ENCODE measurements around the gene NADSYN1.
A peak's percentile ranks its signal among the peaks of the same experiment; 100 is the strongest.

NADSYN1 gene

DNA sequence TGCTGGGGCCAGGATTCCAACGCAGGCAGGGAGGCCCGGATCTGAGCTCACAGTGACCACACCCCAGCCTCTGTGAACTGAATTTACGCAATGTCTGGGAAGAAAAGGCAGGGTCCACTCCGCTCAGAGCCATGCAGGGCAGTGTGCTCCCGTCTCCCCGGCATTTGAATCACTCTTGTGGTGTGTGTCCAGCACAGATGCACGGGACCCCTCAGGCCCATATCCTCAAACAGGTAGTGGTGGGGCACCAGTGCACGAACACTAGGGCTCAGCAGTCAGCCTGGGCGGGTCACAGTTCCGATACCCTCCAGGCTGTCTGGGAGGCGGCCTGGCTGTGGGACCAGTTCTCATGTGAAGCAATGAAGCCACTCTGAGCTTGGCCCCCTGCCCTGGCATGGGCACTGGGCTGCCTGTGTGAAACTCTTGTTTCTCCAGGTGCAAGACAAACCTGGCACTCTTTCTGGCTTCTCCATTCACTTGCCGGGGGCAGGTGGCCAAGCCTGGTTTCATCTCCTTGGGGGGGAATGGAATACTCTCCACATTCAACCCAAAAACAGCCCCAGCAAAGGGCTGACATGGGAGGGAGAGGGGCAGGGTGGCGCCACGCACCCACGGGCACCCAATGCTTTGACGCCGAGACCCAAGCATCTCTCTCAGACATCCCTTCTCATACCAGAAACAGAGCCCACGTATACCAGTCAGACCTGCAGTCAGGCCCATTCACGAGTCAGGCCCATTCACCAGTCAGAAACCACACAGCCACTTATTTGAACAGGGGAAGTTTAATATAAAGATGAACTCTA, 19.2 kb upstream of the NADSYN1 start:
- DNase-seq (ENCODE audit: low read depth): no peak

DNA sequence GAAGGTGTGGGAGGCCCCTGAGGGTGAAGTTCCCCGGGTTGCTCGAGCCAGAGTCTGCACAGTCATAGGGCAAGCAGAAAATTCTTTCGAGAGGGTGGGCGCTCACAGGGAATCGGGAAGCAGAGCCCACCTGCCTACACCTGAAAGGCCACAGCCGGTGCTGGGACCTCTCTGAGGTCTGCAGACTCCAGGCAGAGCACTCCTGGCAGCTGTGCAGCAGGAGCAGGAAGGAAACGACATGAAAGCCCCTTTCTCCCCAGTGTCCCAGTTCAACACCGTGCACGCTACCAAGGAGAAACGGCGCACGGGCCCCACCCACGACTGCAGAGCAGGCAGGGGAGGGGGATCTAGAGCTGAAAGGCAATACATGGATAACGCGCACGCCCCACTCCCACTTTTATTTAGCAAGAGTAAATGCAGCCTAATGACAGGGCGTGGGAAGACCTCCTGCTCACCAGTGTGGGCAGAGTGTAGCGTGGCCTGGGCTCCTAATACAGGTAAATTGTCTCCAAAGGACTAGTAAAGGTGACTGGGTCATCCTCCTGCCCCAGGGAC, 18.4 kb upstream of the NADSYN1 start:
- no peak for DNase-seq (ENCODE audit: low read depth)

DNA sequence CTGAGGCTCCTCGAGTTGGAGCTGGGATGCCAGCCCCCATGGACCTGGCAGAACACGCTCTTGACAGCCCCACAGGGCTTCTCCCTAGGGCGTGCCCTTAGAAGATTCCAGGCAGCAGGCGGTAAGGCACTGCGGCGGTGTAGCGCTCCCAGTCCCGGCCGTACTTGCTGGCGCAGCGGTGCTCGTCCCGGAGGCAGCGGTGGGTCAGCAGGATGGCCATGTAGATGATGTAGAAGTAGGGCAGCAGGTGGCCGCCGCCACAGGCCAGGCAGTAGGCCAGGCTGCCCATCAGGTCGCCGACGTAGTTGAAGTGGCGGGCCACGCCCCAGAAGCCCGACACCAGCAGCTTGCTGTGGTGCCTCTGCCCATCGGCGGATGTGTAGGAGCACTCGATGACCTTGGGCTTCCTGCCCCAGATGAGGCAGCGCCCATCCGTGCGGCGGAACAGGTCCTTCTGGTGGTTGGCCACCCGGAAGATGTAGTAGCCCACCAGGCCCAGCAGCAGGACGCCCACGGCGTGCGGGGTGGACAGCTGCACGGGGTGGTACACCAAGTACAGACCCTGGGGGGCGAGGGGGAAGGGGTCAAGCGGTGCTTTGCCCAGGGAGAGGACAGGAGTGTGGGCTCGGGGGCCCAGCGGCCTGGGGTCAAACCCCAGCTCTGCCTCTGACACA, 17.6 kb upstream of the NADSYN1 start:
- no peak for DNase-seq (ENCODE audit: low read depth)

DNA sequence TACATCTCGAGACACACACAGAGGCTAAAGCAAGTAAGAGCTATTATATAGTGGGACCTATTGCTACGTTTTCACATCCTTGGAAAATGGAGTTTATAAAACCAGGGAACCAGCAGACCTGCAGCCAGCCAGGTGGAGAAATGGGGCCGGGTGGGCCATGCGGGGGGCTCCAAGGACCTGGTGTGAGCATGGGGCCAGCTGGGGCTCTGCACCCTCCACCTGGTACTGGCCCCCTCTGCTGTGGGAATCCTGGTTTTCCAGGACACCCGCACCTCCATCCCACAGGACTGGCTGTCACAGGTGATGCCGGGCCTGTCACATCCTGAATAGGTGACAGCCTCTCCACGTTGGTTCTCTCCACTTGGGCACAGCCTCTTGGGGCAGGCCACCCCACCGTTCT, 16.1 kb upstream of the NADSYN1 start:
- no peak for DNase-seq (ENCODE audit: low read depth)

DNA sequence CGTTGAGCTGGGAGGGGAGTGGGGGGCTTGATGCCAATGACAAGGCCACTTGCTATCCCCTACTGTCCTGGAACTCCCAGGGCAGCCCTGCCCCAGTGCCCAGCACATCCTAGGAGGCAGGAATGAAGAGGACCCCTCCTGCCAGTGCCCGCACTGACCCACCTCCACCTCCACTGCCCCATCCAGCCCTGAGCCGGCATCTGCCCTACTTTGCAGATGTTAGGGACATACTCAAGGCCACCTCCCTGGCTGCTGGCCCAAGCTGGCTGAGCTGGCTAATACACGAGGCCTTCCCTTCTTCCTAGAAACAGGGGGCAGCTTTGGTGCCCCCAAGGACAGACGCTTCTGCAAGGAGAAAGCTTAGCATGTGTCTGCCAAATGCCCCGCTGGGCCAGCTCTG, 15.6 kb upstream of the NADSYN1 start:
- no peak for DNase-seq (ENCODE audit: low read depth)

DNA sequence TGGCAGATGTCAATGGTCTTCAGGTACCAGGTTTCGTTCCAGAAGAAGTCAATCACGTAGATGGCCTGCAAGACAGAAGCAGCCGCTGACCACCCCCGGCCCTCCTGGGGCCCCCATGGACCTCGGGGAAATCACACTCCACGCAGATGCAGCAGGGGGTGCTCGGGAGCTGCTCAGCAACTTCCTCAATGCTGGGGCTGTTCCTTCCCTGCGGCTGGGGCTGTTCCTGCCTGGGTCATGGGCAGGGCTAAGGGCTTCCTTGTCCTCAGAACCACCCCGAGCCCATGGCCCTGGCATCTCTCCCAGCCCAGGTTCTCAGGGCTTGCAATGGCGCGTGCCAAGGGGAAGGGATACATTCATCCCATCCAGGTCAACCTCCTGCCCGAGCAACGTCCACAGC, 15.1 kb upstream of the NADSYN1 start:
- no peak for DNase-seq (ENCODE audit: low read depth)

DNA sequence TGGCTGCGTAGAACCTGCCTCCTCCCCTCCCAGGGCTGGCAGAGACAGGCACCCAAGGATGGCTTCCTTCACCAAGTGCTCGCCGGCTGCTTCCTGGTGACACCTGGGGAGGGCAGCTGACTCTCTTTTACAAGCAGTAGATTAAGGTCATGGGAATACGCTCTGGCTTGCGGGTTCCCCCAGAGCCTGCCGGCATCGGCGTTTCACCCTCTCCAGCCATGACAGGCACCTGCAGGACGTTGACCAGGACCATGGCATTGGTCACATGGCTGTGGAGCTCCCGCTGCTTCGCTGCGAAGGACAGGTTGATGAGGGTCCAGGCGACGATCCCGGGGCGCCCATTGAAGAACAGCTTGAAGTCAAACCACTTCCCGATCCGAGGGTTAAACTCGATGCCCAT, 14.4 kb upstream of the NADSYN1 start:
- no peak for DNase-seq (ENCODE audit: low read depth)

DNA sequence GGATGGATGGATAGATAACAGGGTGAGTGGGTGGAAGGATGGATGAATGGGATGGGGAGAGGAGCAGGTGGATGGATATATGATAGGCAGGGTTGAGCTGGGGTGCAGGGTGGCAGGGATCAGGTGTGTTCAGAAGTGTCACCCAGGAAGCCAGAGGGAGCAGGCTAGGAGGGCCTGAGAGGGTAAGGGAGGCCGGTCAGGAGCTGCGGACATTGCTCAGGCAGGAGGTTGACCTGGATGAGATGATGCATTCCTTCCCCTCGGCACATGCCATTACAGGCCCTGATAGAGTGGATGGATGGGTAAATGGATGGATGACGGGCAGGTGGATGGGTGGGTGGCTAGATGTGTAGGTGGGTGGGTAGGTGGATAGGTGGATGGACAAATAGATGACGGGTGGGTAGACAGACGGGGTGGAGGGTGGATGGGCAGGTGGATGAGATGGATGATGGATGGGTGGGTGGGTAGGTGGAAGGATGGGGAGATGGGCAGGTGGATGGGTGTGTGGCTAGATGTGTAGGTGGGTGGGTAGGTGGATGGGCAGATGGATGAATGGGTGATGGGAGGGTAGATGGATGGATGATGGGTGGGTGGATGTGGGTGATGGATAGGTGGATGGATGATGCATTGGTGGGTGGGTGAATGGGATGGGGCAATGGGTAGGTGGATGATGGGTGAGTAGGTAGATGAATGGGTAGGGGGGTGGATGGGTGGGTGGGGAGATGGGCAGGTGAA, 12.8 kb upstream of the NADSYN1 start:
- no peak for DNase-seq (ENCODE audit: low read depth)

DNA sequence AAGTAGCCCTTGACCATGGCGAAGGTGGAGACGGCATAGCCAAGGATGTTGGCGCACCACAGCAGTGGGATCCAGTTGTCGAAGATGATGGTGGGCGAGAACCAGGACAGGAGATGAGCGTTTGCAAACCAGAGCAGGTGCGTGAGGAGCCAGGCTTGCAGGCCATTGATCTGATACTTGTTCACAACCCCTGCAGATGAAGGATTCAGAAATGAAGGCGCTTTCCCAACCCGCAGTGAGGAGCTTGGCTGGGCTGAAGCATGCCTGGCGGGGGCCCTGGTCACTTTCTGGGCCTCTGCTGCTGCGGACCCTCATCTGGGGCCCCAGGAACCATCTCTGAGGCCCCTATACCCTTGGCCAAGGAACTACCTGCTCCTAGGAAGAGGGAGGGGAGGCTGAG, 11.8 kb upstream of the NADSYN1 start:
- DNase-seq (ENCODE audit: low read depth): no peak

DNA sequence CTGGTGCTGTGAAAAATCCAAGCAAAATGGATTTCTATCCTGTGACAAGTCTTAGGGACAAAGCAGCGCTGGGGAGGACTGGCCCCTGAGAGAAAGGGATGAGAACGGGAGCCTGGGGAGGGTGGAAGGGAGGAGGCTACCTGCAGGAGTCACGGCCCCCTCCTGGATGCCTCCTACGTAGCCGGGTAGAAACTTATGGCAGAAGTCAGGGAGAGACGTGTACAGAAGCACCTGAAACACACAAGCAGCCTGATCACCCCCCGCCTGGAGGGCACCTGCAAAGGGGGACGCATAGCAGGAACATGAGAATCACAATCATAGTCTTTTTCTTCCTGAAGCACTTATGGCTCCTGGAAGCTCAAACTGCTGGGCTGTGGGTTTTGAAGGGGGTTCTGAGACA, 10.9 kb upstream of the NADSYN1 start:
- no peak for DNase-seq (ENCODE audit: low read depth)

DNA sequence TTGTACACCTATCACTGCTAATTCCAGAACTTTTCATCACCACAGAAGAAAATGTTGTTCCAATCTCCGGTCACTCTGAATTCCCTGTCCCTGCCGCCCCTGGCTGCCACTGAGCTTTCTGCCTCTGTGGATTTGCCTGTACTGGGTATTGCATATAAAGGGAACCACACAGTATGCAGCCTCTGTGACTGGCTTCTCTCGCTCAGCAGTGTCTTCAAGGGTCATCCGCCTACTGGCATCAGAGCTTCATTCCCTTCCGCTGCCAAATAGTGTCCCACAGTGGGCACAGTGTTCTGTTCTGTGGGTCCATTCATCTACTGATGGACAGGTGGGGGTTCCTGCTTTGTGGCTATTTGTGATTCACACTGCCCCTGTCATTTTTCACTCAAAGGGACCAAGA, 10.1 kb upstream of the NADSYN1 start:
- DNase-seq (ENCODE audit: low read depth): no peak

DNA sequence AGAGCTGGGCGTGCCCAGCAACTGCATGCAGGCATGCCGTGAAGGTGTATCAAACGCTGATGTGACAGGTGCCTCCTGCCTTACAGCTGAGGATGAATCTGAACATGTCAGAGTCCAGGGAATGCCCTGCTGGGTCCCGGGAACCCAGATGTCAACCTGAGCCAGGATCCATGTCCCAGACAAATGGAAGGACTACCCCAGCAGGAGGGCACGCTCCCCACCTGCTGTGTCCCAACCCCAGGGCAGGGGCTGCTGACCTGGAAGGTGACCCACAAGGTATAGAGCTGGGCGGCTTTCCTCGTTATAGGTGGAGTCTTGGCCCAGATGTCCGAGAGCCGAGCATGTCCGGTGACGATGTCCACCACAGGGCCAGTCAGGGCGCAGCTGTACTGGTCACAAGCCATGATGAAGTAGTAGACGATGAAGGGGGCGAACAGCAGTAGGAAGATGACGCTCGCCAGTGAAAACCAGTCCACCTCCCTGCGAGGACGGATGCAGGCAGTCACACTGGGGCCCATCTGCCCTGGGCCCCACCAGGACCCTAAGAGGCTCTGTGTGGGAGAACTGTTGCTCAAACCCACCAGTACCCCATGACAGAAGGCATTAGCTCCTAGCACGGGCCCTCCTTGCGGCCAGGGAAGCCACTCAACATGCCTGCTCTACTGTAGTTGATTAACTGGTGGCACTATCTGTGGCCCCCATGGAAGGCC, 9.1 kb upstream of the NADSYN1 start:
- DNase-seq (ENCODE audit: low read depth): no peak

DNA sequence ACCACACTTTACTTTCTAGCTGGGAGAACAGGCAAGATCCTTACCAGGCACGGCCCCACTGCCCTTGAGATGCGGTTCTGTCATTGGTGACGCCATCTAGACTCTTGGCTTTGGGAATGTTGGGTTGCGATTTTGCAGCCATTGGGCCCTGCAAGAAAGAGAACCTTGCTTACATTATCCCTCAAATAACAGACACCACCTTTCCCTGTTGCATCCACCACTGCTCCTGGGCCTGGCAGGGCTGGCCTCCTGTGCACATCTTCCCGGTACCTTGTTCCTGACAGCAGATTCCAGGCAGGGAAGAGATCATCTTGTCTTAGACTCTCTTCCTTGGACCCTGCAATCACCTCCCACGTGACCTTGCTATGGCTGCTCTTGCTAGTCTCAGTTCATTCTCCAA, 8.2 kb upstream of the NADSYN1 start:
- DNase-seq (ENCODE audit: low read depth): no peak

DNA sequence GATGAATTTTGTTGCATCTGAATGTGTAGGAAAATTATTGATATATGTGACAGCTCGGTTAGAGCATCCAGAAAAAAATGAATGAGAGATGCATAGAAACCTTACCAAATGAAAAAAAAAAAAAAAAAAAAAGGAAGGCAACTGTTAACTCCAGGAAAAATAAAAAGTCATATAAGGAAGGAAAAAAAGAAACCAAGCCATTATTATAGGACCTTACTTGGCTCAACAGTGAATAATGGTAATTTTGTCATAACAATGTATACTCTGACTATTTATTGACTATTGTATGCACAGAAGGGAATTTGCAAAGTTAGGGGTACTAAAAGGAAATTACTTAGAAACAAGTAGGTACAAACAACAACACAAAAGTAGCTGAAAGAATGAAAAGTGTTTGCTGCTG, 6.9 kb upstream of the NADSYN1 start:
- no peak for DNase-seq (ENCODE audit: low read depth)

DNA sequence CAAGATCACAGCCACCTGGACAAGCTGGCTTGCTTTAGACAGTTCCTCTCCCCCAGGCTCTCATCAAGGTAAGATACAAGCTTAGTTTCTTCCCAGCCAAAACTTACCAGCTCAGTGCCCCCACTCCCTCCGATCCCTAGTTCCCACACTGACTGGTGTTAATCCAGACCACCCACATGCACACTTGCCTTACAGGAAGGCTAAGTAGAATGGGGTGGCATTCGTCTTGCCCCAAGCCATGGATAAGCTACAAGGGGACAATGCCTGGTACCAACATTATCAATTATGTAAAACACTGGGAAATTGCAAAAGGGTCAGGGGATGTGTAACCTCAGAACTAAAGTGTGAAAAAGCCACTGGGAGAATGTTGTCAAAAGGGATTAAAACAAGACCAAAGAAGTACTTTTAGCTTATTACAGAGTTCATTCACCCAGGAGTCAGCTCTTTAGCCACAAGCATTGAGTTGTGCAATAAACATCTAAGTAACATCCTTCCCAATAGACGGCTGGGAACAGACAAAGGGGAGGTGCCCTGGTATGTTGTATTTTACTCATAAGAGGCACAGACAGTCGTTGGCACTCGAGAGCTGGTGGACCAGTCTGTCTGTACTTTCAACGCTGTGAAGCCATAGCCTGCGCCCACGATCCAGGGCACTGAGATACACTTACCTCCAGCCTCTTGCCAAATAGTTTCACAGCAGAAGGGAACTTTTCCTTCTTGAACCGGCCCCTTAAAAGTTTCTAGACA, 5.9 kb upstream of the NADSYN1 start:
- no peak for DNase-seq (ENCODE audit: low read depth)

DNA sequence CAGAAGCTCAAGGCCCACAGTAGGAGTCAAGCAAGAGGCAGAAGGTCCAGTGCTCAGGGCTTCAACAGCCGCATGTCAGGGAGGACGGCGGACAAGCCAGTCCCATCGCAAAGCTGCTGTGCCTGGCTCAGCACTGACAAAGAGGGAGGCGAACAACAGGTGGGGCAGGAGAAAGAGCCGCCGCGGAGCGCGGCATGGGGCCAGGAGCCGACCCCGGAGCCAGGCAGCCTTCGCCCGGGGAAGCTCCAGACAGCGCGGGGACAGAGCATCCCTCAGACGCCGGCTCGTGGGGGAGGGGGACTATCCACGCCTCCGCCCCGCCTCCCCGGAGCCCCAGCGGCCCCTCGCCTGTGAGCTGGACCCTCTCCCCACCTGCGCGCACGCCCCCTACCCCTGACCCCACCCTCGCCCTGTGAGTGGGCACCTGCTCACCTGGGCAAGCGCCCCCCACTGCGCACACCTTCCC, 5.2 kb upstream of the NADSYN1 start:
- no peak for DNase-seq (ENCODE audit: low read depth)

DNA sequence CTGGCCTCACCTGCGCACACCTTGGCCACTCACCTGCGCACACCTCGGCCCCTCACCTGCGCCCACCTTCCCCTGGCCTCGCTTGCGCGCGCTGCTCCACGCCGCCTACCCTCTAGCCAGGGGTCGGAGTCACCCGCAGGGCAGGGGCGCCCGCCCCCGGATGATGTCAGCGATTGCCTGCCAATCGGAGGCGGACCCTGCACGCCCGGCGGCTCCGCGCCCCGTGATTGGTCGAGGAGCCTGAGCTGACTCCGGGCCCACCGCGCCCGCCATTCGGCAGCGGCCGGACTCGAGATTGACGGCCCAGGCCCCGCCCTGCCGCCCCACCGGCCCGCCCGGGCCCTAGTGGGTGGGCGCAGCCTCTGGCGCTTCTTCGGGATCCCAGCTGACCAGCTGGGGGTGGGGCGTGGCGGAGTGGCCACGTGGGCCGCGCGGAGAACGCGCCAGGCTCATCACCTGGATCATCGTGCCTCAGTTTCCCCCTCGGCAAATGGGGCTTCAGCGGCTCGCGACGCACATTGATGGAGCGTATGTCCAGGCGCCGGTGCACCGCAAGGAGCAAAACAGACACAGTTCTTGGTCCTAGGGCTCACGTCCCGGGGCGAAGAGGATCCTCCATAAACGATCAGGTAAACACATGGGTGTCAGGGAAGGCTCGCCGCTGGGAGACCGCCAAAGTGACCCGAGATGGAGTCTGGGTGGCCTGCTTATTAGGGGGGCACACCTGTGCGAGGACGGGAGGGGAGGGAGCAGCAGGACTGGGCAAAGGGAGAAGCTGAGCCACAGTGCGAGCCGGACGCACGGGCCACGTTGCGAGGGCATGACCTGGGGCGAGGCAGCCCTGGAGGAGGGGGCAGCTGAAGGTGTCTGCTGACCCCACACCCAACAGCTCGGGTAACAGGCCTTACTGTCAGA, 4.5 kb upstream of the NADSYN1 start, which contains the start of gene DHCR7:
Gene DHCR7 (minus strand): TSS at position 137 of the 915 bp plus-strand sequence. CDS start 3,441 bp downstream, outside the sequence.
- DNase-seq (ENCODE audit: low read depth): peak; percentile 86

DNA sequence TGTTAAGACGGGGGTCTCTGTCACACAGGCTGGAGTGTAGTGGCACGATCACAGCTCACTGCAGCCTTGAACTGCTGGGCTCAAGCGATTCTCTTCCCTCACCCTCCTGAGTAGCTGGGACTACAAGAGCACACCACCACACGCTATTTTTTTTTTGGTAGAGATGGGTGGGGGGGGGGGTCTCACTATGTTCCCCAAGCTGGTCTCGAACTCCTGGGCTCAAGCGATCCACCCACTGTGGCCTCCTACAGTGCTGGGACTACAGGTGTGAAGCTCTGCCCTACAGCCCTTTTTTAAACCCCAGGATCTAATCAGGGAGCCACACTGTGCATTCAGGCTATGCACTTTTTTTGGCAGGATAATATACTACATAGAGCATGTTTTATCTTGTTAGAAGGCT, 3.4 kb upstream of the NADSYN1 start:
- DNase-seq (ENCODE audit: low read depth): no peak

DNA sequence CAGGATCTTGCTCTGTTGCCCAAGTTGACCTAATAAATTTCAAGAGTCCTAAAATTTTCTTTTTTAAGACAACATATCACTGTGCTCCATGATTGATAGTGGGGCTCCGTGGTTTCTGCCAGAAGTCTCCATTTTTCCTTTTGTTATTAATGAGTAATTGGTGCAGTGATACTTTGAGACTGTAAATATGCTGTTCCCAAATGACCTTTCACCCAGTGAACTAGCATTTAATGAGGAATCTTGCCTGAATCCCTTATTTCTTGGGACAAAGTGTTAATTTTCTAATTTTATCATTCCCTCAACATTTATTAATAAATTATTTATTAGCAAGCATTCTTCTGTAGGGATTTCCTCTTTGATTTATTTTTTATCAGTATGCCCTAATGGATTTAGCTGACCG, 2.5 kb upstream of the NADSYN1 start:
- DNase-seq (ENCODE audit: low read depth): no peak

DNA sequence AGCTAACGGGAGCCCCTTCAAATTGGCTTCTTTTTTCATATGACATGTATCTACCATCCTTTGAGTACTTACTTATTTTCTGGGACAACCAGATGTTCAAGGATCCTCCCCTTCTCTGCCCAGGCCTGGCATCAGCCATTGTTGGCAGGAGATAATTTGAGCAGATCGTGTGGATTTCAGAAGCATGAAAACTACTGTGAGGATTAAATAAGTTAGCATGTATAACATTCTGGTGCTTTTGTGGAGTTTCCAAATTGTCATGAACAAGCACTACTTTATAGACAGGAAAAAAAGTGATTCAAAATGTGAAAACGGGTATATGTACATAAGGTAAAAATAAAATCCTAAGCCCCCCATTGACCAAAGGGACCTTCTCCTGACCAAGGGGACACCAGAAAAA, 2.1 kb upstream of the NADSYN1 start:
- no peak for DNase-seq (ENCODE audit: low read depth)

All from stimulated activated CD8-positive, alpha-beta memory T cell treated with anti-CD3 and anti-CD28 coated beads, Interleukin-15, amount 100 ng/mL, for 1 hour (primary cell).